ENCODE measurements around the gene MYF6.

The MYF6 gene

GRCh38 chr12:80712866-80713265, 5.4 kb downstream of the MYF6 start:
- H3K27me3 ChIP-seq (ENCODE audit: control insufficient read depth, insufficient read depth, low read length) = no peaks in the 10 kb centered on the region
- H3K4me2 ChIP-seq (ENCODE audit: low read length) = no peak overlapping the region
- no peak overlapping the region for H3K27ac ChIP-seq
- H3K4me1 ChIP-seq = no peaks in the 10 kb centered on the region
- no peaks in the 10 kb centered on the region for H3K36me3 ChIP-seq (ENCODE audit: control insufficient read depth, insufficient read depth, low read length)
- H3K79me2 ChIP-seq = no peaks in the 10 kb centered on the region
- no peak overlapping the region for H3K4me3 ChIP-seq (ENCODE audit: low read depth, low read length)
- H3K9me3 ChIP-seq (ENCODE audit: control insufficient read depth, low read length) = no peaks in the 10 kb centered on the region
- H2AFZ ChIP-seq = no peak overlapping the region
- H3K9ac ChIP-seq = no peak overlapping the region
- no peak for TF ChIP-seq CTCF (IDR thresholded peaks at IDR 0.05)

- H3K4me2 ChIP-seq (ENCODE audit: low read length) = peak overlapping the region; percentile 65
- TF ChIP-seq CTCF (IDR thresholded peaks at IDR 0.05) = no peak
- H3K4me1 ChIP-seq = no peaks in the 10 kb centered on the region
- H3K4me3 ChIP-seq (ENCODE audit: low read depth, low read length) = peak overlapping the region; percentile 40
- no peak overlapping the region for H3K27ac ChIP-seq
- no peaks in the 10 kb centered on the region for H3K79me2 ChIP-seq
- H3K36me3 ChIP-seq (ENCODE audit: control insufficient read depth, insufficient read depth, low read length) = no peaks in the 10 kb centered on the region
- H3K27me3 ChIP-seq (ENCODE audit: control insufficient read depth, insufficient read depth, low read length) = no peaks in the 10 kb centered on the region
- no peaks in the 10 kb centered on the region for H3K9me3 ChIP-seq (ENCODE audit: control insufficient read depth, low read length)
- H2AFZ ChIP-seq = peak overlapping the region; percentile 48
- no peak overlapping the region for H3K9ac ChIP-seq
Measured at GRCh38 chr12:80713419-80713818, 6.0 kb downstream of the MYF6 start.

- Histone ChIP-seq H3K9me3 (ENCODE audit: control insufficient read depth, low read length) (no peaks in the 10 kb centered on the region), H3K79me2 (no peaks in the 10 kb centered on the region), H3K27me3 (ENCODE audit: control insufficient read depth, insufficient read depth, low read length) (no peaks in the 10 kb centered on the region), H3K4me1 (no peaks in the 10 kb centered on the region), H2AFZ (peak overlapping the region; percentile 48), H3K9ac (no peak overlapping the region), H3K36me3 (ENCODE audit: control insufficient read depth, insufficient read depth, low read length) (no peaks in the 10 kb centered on the region), H3K4me2 (ENCODE audit: low read length) (peak overlapping the region; percentile 65), H3K4me3 (ENCODE audit: low read depth, low read length) (peak overlapping the region; percentile 40), H3K27ac (no peak overlapping the region)
- TF ChIP-seq CTCF (IDR thresholded peaks at IDR 0.05) = no peak
Measured at GRCh38 chr12:80714055-80714454, 6.6 kb downstream of the MYF6 start.

- Histone ChIP-seq H3K36me3 (ENCODE audit: control insufficient read depth, insufficient read depth, low read length) (no peaks in the 10 kb centered on the region), H3K27ac (no peak overlapping the region), H3K79me2 (no peaks in the 10 kb centered on the region), H3K9me3 (ENCODE audit: control insufficient read depth, low read length) (no peaks in the 10 kb centered on the region), H3K27me3 (ENCODE audit: control insufficient read depth, insufficient read depth, low read length) (no peaks in the 10 kb centered on the region), H2AFZ (no peak overlapping the region), H3K9ac (no peak overlapping the region), H3K4me1 (no peaks in the 10 kb centered on the region), H3K4me2 (ENCODE audit: low read length) (no peak overlapping the region), H3K4me3 (ENCODE audit: low read depth, low read length) (no peak overlapping the region)
- no peak for TF ChIP-seq CTCF (IDR thresholded peaks at IDR 0.05)
Measured at GRCh38 chr12:80714846-80715245, 7.4 kb downstream of the MYF6 start.

DNA sequence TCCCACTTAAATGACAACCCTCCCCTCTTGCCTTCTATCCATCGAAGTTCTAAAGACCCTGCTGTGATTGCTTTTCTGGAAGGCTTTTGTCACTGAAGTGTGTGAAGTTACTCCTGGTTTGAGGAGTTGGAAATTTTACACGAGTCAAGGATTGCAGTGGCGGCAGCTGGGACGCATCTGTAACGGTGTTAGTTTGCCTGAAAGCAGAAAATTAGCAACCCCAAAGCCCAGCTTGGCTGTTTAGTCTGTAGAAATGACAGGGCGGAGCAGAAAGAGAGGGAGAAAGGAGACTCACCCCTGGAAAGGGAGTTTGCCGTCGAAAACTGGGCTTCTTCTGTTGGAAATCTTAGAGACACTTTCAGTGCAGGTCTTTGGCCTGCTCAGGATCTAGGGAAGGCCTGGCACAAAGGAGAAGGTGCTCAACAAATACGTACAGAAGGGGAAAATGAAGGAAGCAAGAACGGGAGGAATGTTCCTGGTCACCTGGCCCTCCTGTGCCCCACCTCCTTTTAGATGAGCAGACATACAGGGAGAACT, 8.3 kb downstream of the MYF6 start:
- H3K4me1 ChIP-seq = no peaks in the 10 kb centered on the region
- H3K4me2 ChIP-seq (ENCODE audit: low read length) = no peak overlapping the region
- no peak overlapping the region for H2AFZ ChIP-seq
- no peaks in the 10 kb centered on the region for H3K79me2 ChIP-seq
- no peaks in the 10 kb centered on the region for H3K36me3 ChIP-seq (ENCODE audit: control insufficient read depth, insufficient read depth, low read length)
- H3K4me3 ChIP-seq (ENCODE audit: low read depth, low read length) = no peak overlapping the region
- H3K9ac ChIP-seq = no peak overlapping the region
- no peaks in the 10 kb centered on the region for H3K27me3 ChIP-seq (ENCODE audit: control insufficient read depth, insufficient read depth, low read length)
- H3K9me3 ChIP-seq (ENCODE audit: control insufficient read depth, low read length) = no peaks in the 10 kb centered on the region
- H3K27ac ChIP-seq = no peak overlapping the region
- no peak for TF ChIP-seq CTCF (IDR thresholded peaks at IDR 0.05)

Data from parathyroid adenoma (tissue), 2 donors.